Mucosa of rectum (tissue), 2 donors: ENCODE data around the gene BFAR.
A peak's percentile ranks its signal among the peaks of the same experiment; 100 is the strongest.

ENCODE experiments used
- H3K27ac ChIP-seq, 2 donors: one replicate each; pipeline ENCODE4 v1.7.0; 2013; ENCODE audit warnings: inconsistent platforms in 2 of 2, low read depth in 2 of 2, low read length in 2 of 2
- H3K27me3 ChIP-seq, 2 donors: one replicate each; pipeline ENCODE4 v1.7.0; 2013; ENCODE audit warnings: low read length in 2 of 2; ENCODE audit not compliant: control insufficient read depth in 2 of 2, insufficient read depth in 2 of 2
- H3K36me3 ChIP-seq, 2 donors: one replicate each; pipeline ENCODE4 v1.7.0; 2013; ENCODE audit warnings: low read length in 2 of 2; ENCODE audit not compliant: control insufficient read depth in 2 of 2, insufficient read depth in 2 of 2
- H3K4me1 ChIP-seq, 2 donors: one replicate each; pipeline ENCODE4 v1.7.0; 2013; ENCODE audit warnings: low read length in 2 of 2, mild to moderate bottlenecking in 1 of 2; ENCODE audit not compliant: control insufficient read depth in 2 of 2, insufficient read depth in 2 of 2
- H3K4me3 ChIP-seq, 2 donors: one replicate each; pipeline ENCODE4 v1.7.0; 2013; ENCODE audit warnings: low read length in 2 of 2
- H3K9ac ChIP-seq, 2 donors: one replicate each; pipeline ENCODE4 v1.7.0; 2013; ENCODE audit warnings: low read length in 2 of 2, low read depth in 1 of 2, mild to moderate bottlenecking in 1 of 2
- H3K9me3 ChIP-seq, 2 donors: one replicate each; pipeline ENCODE4 v1.7.0; 2013; ENCODE audit warnings: low read length in 2 of 2; ENCODE audit not compliant: control insufficient read depth in 2 of 2
- donor health status: healthy.
- donor health status: Normal muscosa, but diverticular disease.

Gene BFAR

GRCh38 chr16:14632693-14633569 lies at the start of gene BFAR:
Gene BFAR, plus strand, starts transcription at chr16:14632951. Its CDS starts 11,396 bp downstream, at chr16:14644347.
- Histone ChIP-seq H3K4me3 (peak within 1 kb of the TSS; percentile 88 to 89), H3K27ac (peak within 1 kb of the TSS; percentile 97 to 98), H3K27me3 (no peaks in the 10 kb centered on the region), H3K9me3 (no peaks in the 10 kb centered on the region), H3K9ac (peak within 1 kb of the TSS; percentile 96 to 98), H3K36me3 (peaks cover 3% of the 10 kb centered on the region in 2 donors), H3K4me1 (peaks cover 36 to 44% of the 10 kb centered on the region in 2 donors)

GRCh38 chr16:14585287-14585686 lies 47.5 kb upstream of the BFAR start:
- H3K9me3 ChIP-seq: no peaks in the 10 kb centered on the region
- no peaks in the 10 kb centered on the region for H3K27me3 ChIP-seq
- no peak overlapping the region for H3K4me3 ChIP-seq
- no peak overlapping the region for H3K27ac ChIP-seq
- no peaks in the 10 kb centered on the region for H3K4me1 ChIP-seq
- H3K9ac ChIP-seq: no peak overlapping the region
- H3K36me3 ChIP-seq: peaks cover 55 to 69% of the 10 kb centered on the region in 2 donors

GRCh38 chr16:14586637-14587305 lies 46.0 kb upstream of the BFAR start:
- Histone ChIP-seq H3K4me1 (no peaks in the 10 kb centered on the region), H3K36me3 (peaks cover 50 to 61% of the 10 kb centered on the region in 2 donors)

GRCh38 chr16:14600164-14600563 lies 32.6 kb upstream of the BFAR start:
- Histone ChIP-seq H3K27ac (no peak overlapping the region), H3K36me3 (peaks cover 48 to 49% of the 10 kb centered on the region in 2 donors)

More at GRCh38 chr16:14586637-14587305, 46.0 kb upstream of the BFAR start:
- H3K27me3 ChIP-seq: no peaks in the 10 kb centered on the region
- H3K27ac ChIP-seq: no peak overlapping the region
- H3K9ac ChIP-seq: no peak overlapping the region
- H3K4me3 ChIP-seq: no peak overlapping the region
- H3K9me3 ChIP-seq: no peaks in the 10 kb centered on the region

GRCh38 chr16:14602443-14602963 lies 30.2 kb upstream of the BFAR start:
- peaks cover 60 to 62% of the 10 kb centered on the region in 2 donors for H3K36me3 ChIP-seq

More at GRCh38 chr16:14600164-14600563, 32.6 kb upstream of the BFAR start:
- H3K9me3 ChIP-seq: no peaks in the 10 kb centered on the region
- no peaks in the 10 kb centered on the region for H3K27me3 ChIP-seq
- no peak overlapping the region for H3K4me3 ChIP-seq
- no peak overlapping the region for H3K9ac ChIP-seq
- H3K4me1 ChIP-seq: no peaks in the 10 kb centered on the region

GRCh38 chr16:14606102-14606501 lies 26.6 kb upstream of the BFAR start:
- Histone ChIP-seq H3K4me3 (no peak overlapping the region), H3K27ac (no peak overlapping the region), H3K9me3 (no peaks in the 10 kb centered on the region), H3K4me1 (no peaks in the 10 kb centered on the region), H3K9ac (no peak overlapping the region), H3K36me3 (peaks cover 58 to 77% of the 10 kb centered on the region in 2 donors), H3K27me3 (no peaks in the 10 kb centered on the region)

More at GRCh38 chr16:14602443-14602963, 30.2 kb upstream of the BFAR start:
- H3K9ac ChIP-seq: no peak overlapping the region
- H3K27ac ChIP-seq: no peak overlapping the region
- H3K27me3 ChIP-seq: no peaks in the 10 kb centered on the region
- H3K4me3 ChIP-seq: no peak overlapping the region
- H3K9me3 ChIP-seq: no peaks in the 10 kb centered on the region
- H3K4me1 ChIP-seq: no peaks in the 10 kb centered on the region

- no peaks in the 10 kb centered on the region for H3K4me1 ChIP-seq
- H3K27me3 ChIP-seq: no peaks in the 10 kb centered on the region
- H3K36me3 ChIP-seq: peaks cover 57 to 68% of the 10 kb centered on the region in 2 donors
- no peak overlapping the region for H3K9ac ChIP-seq
- no peaks in the 10 kb centered on the region for H3K9me3 ChIP-seq
- no peak overlapping the region for H3K4me3 ChIP-seq
- no peak overlapping the region for H3K27ac ChIP-seq
These were observed 24.6 kb upstream of the BFAR start for GRCh38 chr16:14608111-14608566.

GRCh38 chr16:14608604-14609003 lies 24.1 kb upstream of the BFAR start:
- H3K9ac ChIP-seq: no peak overlapping the region
- no peaks in the 10 kb centered on the region for H3K9me3 ChIP-seq
- H3K36me3 ChIP-seq: peaks cover 56 to 65% of the 10 kb centered on the region in 2 donors
- H3K4me1 ChIP-seq: no peaks in the 10 kb centered on the region
- no peaks in the 10 kb centered on the region for H3K27me3 ChIP-seq
- no peak overlapping the region for H3K27ac ChIP-seq
- no peak overlapping the region for H3K4me3 ChIP-seq

GRCh38 chr16:14609716-14610115 lies 23.0 kb upstream of the BFAR start:
- H3K4me1 ChIP-seq: no peaks in the 10 kb centered on the region
- H3K36me3 ChIP-seq: peaks cover 54 to 67% of the 10 kb centered on the region in 2 donors
- H3K9me3 ChIP-seq: no peaks in the 10 kb centered on the region
- no peak overlapping the region for H3K4me3 ChIP-seq
- H3K27ac ChIP-seq: no peak overlapping the region
- H3K9ac ChIP-seq: no peak overlapping the region
- H3K27me3 ChIP-seq: no peaks in the 10 kb centered on the region

GRCh38 chr16:14611660-14612059 lies 21.1 kb upstream of the BFAR start:
- no peak overlapping the region for H3K9ac ChIP-seq
- H3K9me3 ChIP-seq: no peaks in the 10 kb centered on the region
- no peak overlapping the region for H3K4me3 ChIP-seq
- peaks cover 53 to 68% of the 10 kb centered on the region in 2 donors for H3K36me3 ChIP-seq
- H3K27ac ChIP-seq: no peak overlapping the region
- no peaks in the 10 kb centered on the region for H3K4me1 ChIP-seq
- no peaks in the 10 kb centered on the region for H3K27me3 ChIP-seq
